Vagina (tissue), 2 donors: ENCODE data around the gene RBBP5.

Experiments
- CTCF ChIP-seq, 3 experiments: fragments of 450-650 bp in 2 of 3; fragments of 200-600 bp in 1 of 3; sonication (generic) in 1 of 3; IDR thresholded peaks; one replicate each; pipeline ENCODE4 v1.5.1; 2017 to 2019; ENCODE audit warnings: antibody characterized with exemption in 3 of 3, mild to moderate bottlenecking in 2 of 3, moderate library complexity in 2 of 3
- POLR2A ChIP-seq, 2 donors: fragments of 450-650 bp; IDR thresholded peaks; one replicate each; pipeline ENCODE4 v1.6.1; 2017; ENCODE audit warnings: antibody characterized with exemption in 2 of 2, mild to moderate bottlenecking in 2 of 2, moderate library complexity in 2 of 2
- POLR2AphosphoS5 ChIP-seq, 2 donors: sonication (generic); formaldehyde crosslinking; IDR thresholded peaks; one replicate each; pipeline ENCODE4 v1.9.0; 2017; ENCODE audit warnings: antibody characterized with exemption in 2 of 2, mild to moderate bottlenecking in 2 of 2, low read depth in 1 of 2; ENCODE audit not compliant: insufficient read depth in 1 of 2

- TF ChIP-seq CTCF (IDR thresholded peaks at IDR 0.05) (no peak), POLR2A (IDR thresholded peaks at IDR 0.05) (no peak), POLR2AphosphoS5 (IDR thresholded peaks at IDR 0.05; ENCODE audit: insufficient read depth in 1 of 2, low read depth in 1 of 2) (no peak)
These were observed 69.1 kb downstream of the RBBP5 start for GRCh38 chr1:205052690-205053089.
